H1 (cell line): ENCODE data around the gene CNGB1. TPM values are rescaled to one million over a fixed set of nuclear protein-coding genes. Genes with fewer than 3 reads are reported as not detected.

ENCODE experiments used
- CTCF ChIA-PET: fragments of 300-600 bp; sonication (Branson Sonifier 250); formaldehyde crosslinking; loops from one replicate; lab custom pipeline; 2021; ENCODE audit not compliant: partially characterized antibody; lab: Charles Lee
- POLR2A ChIA-PET: fragments of 300-600 bp; sonication (Branson Sonifier 250); formaldehyde crosslinking; loops from one replicate; lab custom pipeline; 2021; ENCODE audit warnings: inconsistent platforms; ENCODE audit not compliant: partially characterized antibody; lab: Charles Lee
- DNase-seq, 2 experiments: peaks; one replicate each; pipeline versions ENCODE4 v3.0.0 to v3.0.0-alpha.2; 2010 to 2022; ENCODE audit warnings: low spot score in 2 of 2, low read depth in 1 of 2, mixed read lengths in 1 of 2
- FAIRE-seq: peaks from 2 replicates; lab custom pipeline; 2011; peaks lifted over from hg19 to GRCh38; lab: Jason Lieb, UNC
- H2AFZ ChIP-seq: 2 replicates; pipeline ENCODE4 v1.8.1; 2012; ENCODE audit warnings: low read length, inconsistent platforms
- H2AK5ac ChIP-seq: 2 replicates; pipeline ENCODE4 v1.6.1; 2013; ENCODE audit warnings: low read depth, low read length
- H2BK120ac ChIP-seq: replicated peaks from 2 replicates; pipeline ENCODE3; 2013; ENCODE audit warnings: low read depth, low read length, inconsistent platforms
- H2BK12ac ChIP-seq: 2 replicates; pipeline ENCODE4 v1.6.1; 2013; ENCODE audit warnings: low read depth, low read length
- H2BK15ac ChIP-seq: 2 replicates; pipeline ENCODE4 v1.6.1; 2013; ENCODE audit warnings: low read length
- H2BK20ac ChIP-seq: 2 replicates; pipeline ENCODE4 v1.6.1; 2013; ENCODE audit warnings: low read length
- H2BK5ac ChIP-seq: 2 replicates; pipeline ENCODE4 v1.6.1; 2013; ENCODE audit warnings: low read depth, low read length
- H3K14ac ChIP-seq: 2 replicates; pipeline ENCODE4 v1.6.1; 2013; ENCODE audit warnings: inconsistent platforms; ENCODE audit not compliant: insufficient read length
- H3K18ac ChIP-seq: 2 replicates; pipeline ENCODE4 v1.6.1; 2013; ENCODE audit warnings: low read length; ENCODE audit errors: extremely low read depth
- H3K23ac ChIP-seq: 2 replicates; pipeline ENCODE4 v1.6.1; 2013; ENCODE audit warnings: inconsistent platforms; ENCODE audit not compliant: insufficient read length
- H3K23me2 ChIP-seq: 2 replicates; pipeline ENCODE4 v1.6.1; 2013; ENCODE audit warnings: low read depth, low read length
- H3K27ac ChIP-seq: 2 replicates; pipeline ENCODE4 v1.6.1; 2011; ENCODE audit warnings: low read depth, low read length, inconsistent platforms
- H3K27me3 ChIP-seq, 4 experiments: replicated peaks in 1 of 4; 1 replicate in 1 of 4; 2 replicates in 3 of 4; pipeline versions ENCODE4 v1.6.1 to v1.8.1; 2011 to 2013; ENCODE audit warnings: low read length in 3 of 4, mild to moderate bottlenecking in 3 of 4, inconsistent platforms in 2 of 4, mixed read lengths in 2 of 4, moderate library complexity in 1 of 4; ENCODE audit not compliant: control insufficient read depth in 3 of 4, insufficient read depth in 3 of 4; ENCODE audit errors: extremely low read depth in 1 of 4
- H3K36me3 ChIP-seq, 4 experiments: 2 replicates each; pipeline versions ENCODE4 v1.6.1 to v1.8.1; 2011 to 2013; ENCODE audit warnings: mild to moderate bottlenecking in 4 of 4, low read length in 3 of 4, moderate library complexity in 2 of 4, control low read depth in 1 of 4, inconsistent platforms in 1 of 4; ENCODE audit not compliant: insufficient read depth in 4 of 4, control insufficient read depth in 2 of 4
- H3K4ac ChIP-seq: replicated peaks from 2 replicates; pipeline ENCODE3; 2013; ENCODE audit warnings: low read length, low read depth, mixed read lengths, inconsistent platforms; ENCODE audit not compliant: insufficient read length
- H3K4me1 ChIP-seq, 4 experiments: replicated peaks in 1 of 4; 1 replicate in 1 of 4; 2 replicates in 3 of 4; pipeline versions ENCODE4 v1.6.1 to v1.8.1; 2011 to 2013; ENCODE audit warnings: low read length in 3 of 4, inconsistent platforms in 2 of 4, mixed read lengths in 1 of 4; ENCODE audit not compliant: insufficient read depth in 4 of 4, control insufficient read depth in 3 of 4
- H3K4me2 ChIP-seq, 2 experiments: 2 replicates each; pipeline versions ENCODE4 v1.6.1 to v1.8.1; 2011 to 2013; ENCODE audit warnings: low read depth in 2 of 2, low read length in 2 of 2, control low read depth in 1 of 2, inconsistent platforms in 1 of 2, mild to moderate bottlenecking in 1 of 2; ENCODE audit not compliant: insufficient read depth in 1 of 2
- H3K4me3 ChIP-seq, 4 experiments: fragments of 200-600, 300-600 bp in 1 of 4; sonication (generic), shearing (Covaris generic), sonication (Bioruptor Twin) in 1 of 4; 2 replicates each; pipeline versions ENCODE4 v1.5.1 to v1.8.1; 2011 to 2016; ENCODE audit warnings: low read length in 4 of 4, low read depth in 3 of 4, control low read depth in 2 of 4, inconsistent platforms in 2 of 4, mild to moderate bottlenecking in 2 of 4, mixed read lengths in 1 of 4, moderate library complexity in 1 of 4; ENCODE audit not compliant: insufficient read depth in 2 of 4; ENCODE audit errors: extremely low read depth in 1 of 4
- H3K56ac ChIP-seq: replicated peaks from 2 replicates; pipeline ENCODE3; 2013; ENCODE audit warnings: low read depth, mild to moderate bottlenecking, mixed read lengths, low read length, inconsistent platforms; ENCODE audit not compliant: insufficient read length
- H3K79me1 ChIP-seq: 2 replicates; pipeline ENCODE4 v1.6.1; 2013; ENCODE audit warnings: low read depth, low read length, control low read depth
- H3K79me2 ChIP-seq, 2 experiments: 2 replicates each; pipeline versions ENCODE4 v1.6.1 to v1.8.1; 2012 to 2013; ENCODE audit warnings: low read length in 2 of 2, mild to moderate bottlenecking in 2 of 2, inconsistent platforms in 1 of 2; ENCODE audit not compliant: insufficient read depth in 2 of 2, control insufficient read depth in 1 of 2
- H3K9ac ChIP-seq, 4 experiments: replicated peaks in 1 of 4; 1 replicate in 1 of 4; 2 replicates in 3 of 4; pipeline versions ENCODE4 v1.6.1 to v1.8.1; 2011 to 2013; ENCODE audit warnings: low read depth in 3 of 4, low read length in 3 of 4, control low read depth in 2 of 4, mild to moderate bottlenecking in 2 of 4, moderate library complexity in 2 of 4, inconsistent platforms in 1 of 4; ENCODE audit errors: extremely low read depth in 1 of 4
- H3K9me3 ChIP-seq, 2 experiments: 2 replicates each; pipeline versions ENCODE4 v1.6.1 to v1.8.1; 2012 to 2013; ENCODE audit warnings: mild to moderate bottlenecking in 2 of 2, moderate library complexity in 2 of 2, control low read depth in 1 of 2, inconsistent platforms in 1 of 2, low read depth in 1 of 2, low read length in 1 of 2, mixed read lengths in 1 of 2; ENCODE audit not compliant: insufficient read depth in 2 of 2
- H4K20me1 ChIP-seq, 2 experiments: replicated peaks in 1 of 2; 2 replicates each; pipeline versions ENCODE3 to v1.8.1; 2011 to 2013; ENCODE audit warnings: inconsistent platforms in 2 of 2, low read length in 2 of 2, mild to moderate bottlenecking in 1 of 2; ENCODE audit not compliant: insufficient read depth in 2 of 2, control insufficient read depth in 1 of 2
- H4K5ac ChIP-seq: 2 replicates; pipeline ENCODE4 v1.6.1; 2013; ENCODE audit warnings: low read length, low read depth, mixed read lengths, inconsistent platforms; ENCODE audit not compliant: insufficient read length
- H4K8ac ChIP-seq: 2 replicates; pipeline ENCODE4 v1.8.0; 2013; ENCODE audit warnings: mild to moderate bottlenecking, moderate library complexity, low read length, inconsistent platforms; ENCODE audit not compliant: insufficient read depth; ENCODE audit errors: extremely low read depth
- H4K91ac ChIP-seq: replicated peaks from 2 replicates; pipeline ENCODE3; 2013; ENCODE audit warnings: low read length, mixed read lengths, inconsistent platforms; ENCODE audit not compliant: insufficient read length
- CBX5 ChIP-seq: fragments of 300-800, 300-1000 bp; sonication (generic); IDR thresholded peaks from 2 replicates; pipeline ENCODE4 v1.7.1; 2016; ENCODE audit warnings: antibody characterized with exemption, low read length, low read depth
- WGBS, 2 experiments: shearing (Covaris generic) in 1 of 2; methylation state at CpG; one replicate each; pipeline versions ENCODE4 v1.1.6 to v1.1.7; 2013 to 2015; ENCODE audit warnings: low lambda C conversion rate in 2 of 2, mixed read lengths in 2 of 2, inconsistent platforms in 1 of 2, low coverage in 1 of 2, missing lambda C conversion rate in 1 of 2; ENCODE audit not compliant: insufficient replicate concordance in 2 of 2, insufficient coverage in 1 of 2, insufficient read length in 1 of 2; ENCODE audit errors: extremely low coverage in 1 of 2, missing lambda C conversion rate in 1 of 2; 5-methylcytosine and 5-hydroxymethylcytosine counted together
- polyA plus RNA-seq, 7 experiments: library from polyadenylated mRNA; depleted of rRNA in 3 of 7; stranded (reverse) in 5 of 7; unstranded in 2 of 7; fragments of >200 nt in 5 of 7; fragments of 200-250 nt in 2 of 7; gene quantifications; 1 replicate in 5 of 7; 2 replicates in 1 of 7; 4 replicates in 1 of 7; pipeline versions ENCODE4 v1.2.1 to v1.2.3, GENCODE V29; 2011 to 2013; ENCODE audit warnings: missing spikeins in 2 of 7, mixed read lengths in 2 of 7
- total RNA-seq: library from RNA; stranded (reverse); fragmentation: NEBNext Ultra II Directional; extraction: Animal tissue kit (Norgen Biotek cat#: 25700); gene quantifications from 2 replicates; pipeline ENCODE4 v1.2.1, GENCODE V29; 2021

The CNGB1 gene
- total and polyA plus RNA-seq, 2 of the 8 experiments (the other 6 are each of a cell fraction or from before 2014, with no cell fraction given) = not detected

GRCh38 chr16:57981636-57982035 is 10.7 kb upstream of the CNGB1 start:
- Histone ChIP-seq H3K4me2 (no peak overlapping the region), H2AK5ac (no peak overlapping the region), H3K79me1 (no peaks in the 10 kb centered on the region), H4K20me1 (no peaks in the 10 kb centered on the region), H4K5ac (no peak overlapping the region), H4K8ac (no peak overlapping the region), H3K14ac (no peak overlapping the region), H3K9ac (no peak overlapping the region), H2BK15ac (no peak overlapping the region), H3K18ac (no peak overlapping the region), H2BK5ac (no peak overlapping the region), H3K23me2 (peaks cover 12% of the 10 kb centered on the region; the same call in 1 of the 2 replicates), H2BK20ac (no peak overlapping the region), H3K4me3 (no peak overlapping the region), H3K23ac (no peak overlapping the region), H3K27ac (no peak overlapping the region), H3K4me1 (peaks cover 0 to 11% (median 3%) of the 10 kb centered on the region in 4 experiments; a peak in 3 of 7 replicates), H2BK12ac (no peak overlapping the region), H4K91ac (no peak overlapping the region), H2AFZ (no peak overlapping the region), H3K36me3 (no peaks in the 10 kb centered on the region), H2BK120ac (no peak overlapping the region), H3K4ac (no peak overlapping the region), H3K9me3 (no peaks in the 10 kb centered on the region), H3K27me3 (peaks cover 2 to 29% (median 18%) of the 10 kb centered on the region in 4 experiments), H3K56ac (no peak overlapping the region), H3K79me2 (no peaks in the 10 kb centered on the region)
- DNase-seq (no peak), FAIRE-seq (no peak)
- WGBS, 2 experiments = 87% methylated on average over 7 of the region's 7 CpGs; no CpG with 5 or more reads in 1 of the 2 experiments
- ChIA-PET POLR2A (no interaction called here), CTCF (interaction anchor here (1.2 to 26.3 kb wide), 3 partner anchors 12 to 80 kb away, joined by 3 to 305 read pairs (median 4); no protein-coding TSS in a partner anchor)
- TF ChIP-seq CBX5 = no peak
